ENCODE results near the gene RELL1.
"Not testable (repeated sequence)": the region's sequence is repeated elsewhere in the genome, so short reads cannot be mapped to it uniquely, and the experiment has no call there.

The RELL1 gene

DNA sequence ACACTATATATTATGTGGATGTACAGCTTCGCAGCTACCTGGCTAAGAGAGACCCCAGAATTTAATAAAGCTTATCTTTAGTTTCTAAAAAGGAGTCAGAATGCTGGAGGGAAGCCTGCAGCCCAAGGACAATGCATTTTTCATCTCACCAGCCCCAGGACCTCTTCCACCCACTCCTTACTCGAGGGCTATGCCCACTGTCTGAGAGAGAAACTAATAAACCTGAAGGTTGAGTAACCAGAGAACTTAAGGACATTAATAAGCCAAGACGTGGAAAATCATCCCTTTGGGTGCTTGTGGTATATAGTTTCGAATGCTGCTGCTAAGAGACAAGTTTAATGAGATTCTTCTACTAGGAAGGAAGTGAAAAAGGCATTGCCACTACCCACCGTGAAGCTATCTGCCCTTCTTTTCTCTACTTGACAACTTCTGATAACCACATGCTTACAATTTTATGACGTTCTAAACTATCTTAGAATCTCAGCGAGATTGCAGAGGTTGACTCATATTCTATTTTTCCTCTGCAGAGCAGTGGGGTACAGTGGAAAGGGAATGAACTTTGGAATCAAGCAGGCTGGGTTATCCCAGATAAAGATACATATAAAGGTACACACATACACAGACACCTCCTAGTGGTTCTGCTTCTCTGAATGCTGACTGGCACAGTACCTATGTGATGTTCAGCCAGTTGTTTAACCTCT lies 3.3 kb downstream of the RELL1 start:
- H3K36me3 Mint-ChIP-seq: peaks cover 4% of the 10 kb centered on the region
- H3K9me3 Mint-ChIP-seq (ENCODE audit: low read depth): no peaks in the 10 kb centered on the region
- peak overlapping the region; percentile 66 for H3K4me3 Mint-ChIP-seq
- H3K4me1 Mint-ChIP-seq (ENCODE audit: low read depth): peaks cover 50% of the 10 kb centered on the region
- peak overlapping the region; percentile 87 for H3K27ac Mint-ChIP-seq
- H3K27me3 Mint-ChIP-seq: no peaks in the 10 kb centered on the region

DNA sequence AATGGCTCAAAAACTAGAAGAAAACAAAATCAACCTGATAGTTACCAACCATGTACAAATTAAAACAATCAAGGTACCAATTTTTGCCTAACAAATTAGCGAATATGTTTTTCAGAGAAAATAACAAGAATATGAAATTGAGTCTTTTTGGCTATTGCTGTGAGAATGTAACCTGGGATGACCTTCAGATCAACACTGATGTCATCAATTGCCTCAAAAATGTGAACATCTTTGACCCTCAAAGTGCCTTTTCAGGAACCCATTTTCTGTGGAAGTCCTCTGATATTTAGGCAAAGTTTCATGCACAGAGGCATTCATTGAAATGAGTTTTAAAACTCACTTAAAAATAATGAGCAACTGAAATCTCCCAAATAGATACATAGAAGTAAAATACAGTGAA lies 6.1 kb downstream of the RELL1 start:
- no peak overlapping the region for H3K27ac Mint-ChIP-seq
- no peak overlapping the region for H3K4me3 Mint-ChIP-seq
- H3K36me3 Mint-ChIP-seq: peaks cover 12% of the 10 kb centered on the region
- no peaks in the 10 kb centered on the region for H3K27me3 Mint-ChIP-seq
- no peaks in the 10 kb centered on the region for H3K9me3 Mint-ChIP-seq (ENCODE audit: low read depth)
- H3K4me1 Mint-ChIP-seq (ENCODE audit: low read depth): peaks cover 71% of the 10 kb centered on the region

GRCh38 chr4:37679301-37679700 lies 6.9 kb downstream of the RELL1 start:
- Mint-ChIP-seq H3K36me3 (peaks cover 16% of the 10 kb centered on the region), H3K27me3 (no peaks in the 10 kb centered on the region), H3K4me3 (no peak overlapping the region), H3K27ac (no peak overlapping the region), H3K9me3 (ENCODE audit: low read depth) (no peaks in the 10 kb centered on the region), H3K4me1 (ENCODE audit: low read depth) (peaks cover 70% of the 10 kb centered on the region)

GRCh38 chr4:37678624-37679023 lies 7.6 kb downstream of the RELL1 start:
- Mint-ChIP-seq H3K4me1 (ENCODE audit: low read depth) (peaks cover 73% of the 10 kb centered on the region), H3K27ac (no peak overlapping the region), H3K27me3 (no peaks in the 10 kb centered on the region), H3K9me3 (ENCODE audit: low read depth) (no peaks in the 10 kb centered on the region), H3K36me3 (peaks cover 16% of the 10 kb centered on the region), H3K4me3 (no peak overlapping the region)

DNA sequence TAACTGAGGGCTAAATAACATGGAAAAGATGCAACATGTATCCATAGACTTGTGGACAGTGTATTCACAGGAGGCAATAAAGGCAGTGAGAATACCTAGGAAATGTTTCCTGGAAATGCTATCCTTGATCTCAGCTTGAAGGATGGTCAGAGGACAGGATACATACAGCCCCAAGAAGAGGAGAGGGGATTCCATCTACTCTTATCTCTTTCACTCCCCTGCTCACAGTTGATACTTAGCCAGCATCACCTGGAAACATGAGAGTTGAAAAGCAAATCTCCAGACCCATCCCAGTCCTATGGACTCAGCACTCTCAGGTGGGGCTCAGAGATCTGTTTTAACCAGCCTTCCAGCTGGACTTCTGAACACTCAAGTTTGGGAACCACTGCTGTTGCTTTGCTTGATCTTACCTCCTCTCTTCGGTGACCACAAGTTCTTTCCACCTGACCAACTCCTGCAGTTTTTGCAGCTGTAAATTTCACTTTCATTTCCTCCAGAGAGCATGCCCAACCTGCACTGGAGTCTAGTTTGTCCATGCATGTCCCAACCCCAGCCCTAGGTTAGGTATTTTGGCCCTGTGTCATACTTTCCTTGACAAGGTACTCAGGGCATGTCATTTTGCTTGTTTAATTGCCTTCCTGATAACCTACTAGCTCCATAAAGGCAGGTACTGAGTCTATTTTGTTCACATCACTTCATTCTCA lies 10.4 kb downstream of the RELL1 start:
- peak overlapping the region; percentile 29 for H3K27ac Mint-ChIP-seq
- H3K4me1 Mint-ChIP-seq (ENCODE audit: low read depth): peaks cover 73% of the 10 kb centered on the region
- H3K27me3 Mint-ChIP-seq: no peaks in the 10 kb centered on the region
- peaks cover 18% of the 10 kb centered on the region for H3K36me3 Mint-ChIP-seq
- H3K4me3 Mint-ChIP-seq: peak overlapping the region; percentile 79
- H3K9me3 Mint-ChIP-seq (ENCODE audit: low read depth): no peaks in the 10 kb centered on the region

- Mint-ChIP-seq H3K9me3 (ENCODE audit: low read depth) (no peaks in the 10 kb centered on the region), H3K4me3 (no peak overlapping the region), H3K4me1 (ENCODE audit: low read depth) (peaks cover 76% of the 10 kb centered on the region), H3K27ac (no peak overlapping the region), H3K36me3 (peaks cover 18% of the 10 kb centered on the region), H3K27me3 (no peaks in the 10 kb centered on the region)
These were observed 11.7 kb downstream of the RELL1 start for GRCh38 chr4:37674439-37674838.

DNA sequence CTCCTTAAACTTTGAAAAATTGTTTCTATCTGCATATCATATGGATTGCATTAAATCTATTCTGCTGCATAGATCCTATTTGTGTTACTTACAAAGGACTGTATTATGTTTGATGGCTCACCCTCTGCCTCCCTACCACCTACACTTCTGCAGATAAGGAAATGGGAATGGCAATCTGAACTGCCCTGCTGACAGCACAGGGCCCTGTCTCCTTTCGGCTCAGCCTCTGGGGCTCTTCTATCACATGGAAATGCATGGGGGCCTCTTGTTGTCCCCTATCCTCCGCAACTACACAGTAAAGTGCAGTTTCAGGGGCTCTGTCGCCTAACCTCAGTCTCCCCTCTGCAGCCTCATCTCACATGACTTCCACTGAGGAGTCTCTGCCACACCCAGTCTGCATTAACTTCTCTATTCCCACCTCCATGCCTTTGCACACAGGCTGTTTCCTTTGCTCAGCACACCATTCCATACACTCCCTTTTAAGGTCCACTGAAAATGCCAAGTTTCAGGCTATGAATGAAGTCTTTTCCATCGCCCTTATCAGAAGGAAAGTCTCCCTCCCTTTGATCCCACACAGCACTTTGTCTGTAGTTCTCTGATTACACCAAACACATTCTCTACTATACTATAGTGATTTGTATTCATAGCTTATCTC lies 12.5 kb downstream of the RELL1 start:
- peaks cover 18% of the 10 kb centered on the region for H3K36me3 Mint-ChIP-seq
- peaks cover 76% of the 10 kb centered on the region for H3K4me1 Mint-ChIP-seq (ENCODE audit: low read depth)
- H3K27ac Mint-ChIP-seq: no peak overlapping the region
- H3K27me3 Mint-ChIP-seq: no peaks in the 10 kb centered on the region
- H3K4me3 Mint-ChIP-seq: no peak overlapping the region
- no peaks in the 10 kb centered on the region for H3K9me3 Mint-ChIP-seq (ENCODE audit: low read depth)

DNA sequence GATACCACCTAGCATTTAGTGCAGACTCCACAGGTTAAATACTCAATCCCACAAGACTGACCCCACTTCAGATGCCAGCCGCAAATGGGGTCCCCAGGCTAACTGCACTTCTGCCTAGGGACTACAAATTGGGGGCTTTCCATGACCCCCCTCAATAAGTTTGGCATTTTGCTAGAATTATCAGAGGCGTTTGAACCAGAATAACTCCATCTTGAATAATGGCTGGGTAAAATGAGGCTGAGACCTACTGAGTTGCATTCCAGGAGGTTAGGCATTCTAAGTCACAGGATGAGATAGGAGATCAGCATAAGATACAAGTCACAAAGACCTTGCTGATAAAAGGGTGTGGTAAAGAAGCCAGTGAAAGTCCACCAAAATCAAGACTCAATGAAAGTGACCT lies 15.1 kb downstream of the RELL1 start:
- Mint-ChIP-seq H3K9me3 (ENCODE audit: low read depth) (no peaks in the 10 kb centered on the region), H3K27me3 (no peaks in the 10 kb centered on the region), H3K27ac (no peak overlapping the region), H3K4me1 (ENCODE audit: low read depth) (peaks cover 70% of the 10 kb centered on the region), H3K36me3 (peaks cover 13% of the 10 kb centered on the region), H3K4me3 (no peak overlapping the region)

- Mint-ChIP-seq H3K27me3 (no peaks in the 10 kb centered on the region), H3K9me3 (ENCODE audit: low read depth) (no peaks in the 10 kb centered on the region), H3K4me3 (no peak overlapping the region), H3K4me1 (ENCODE audit: low read depth) (peaks cover 70% of the 10 kb centered on the region), H3K27ac (no peak overlapping the region), H3K36me3 (peaks cover 11% of the 10 kb centered on the region)
These were observed 15.9 kb downstream of the RELL1 start for GRCh38 chr4:37670249-37670648.

DNA sequence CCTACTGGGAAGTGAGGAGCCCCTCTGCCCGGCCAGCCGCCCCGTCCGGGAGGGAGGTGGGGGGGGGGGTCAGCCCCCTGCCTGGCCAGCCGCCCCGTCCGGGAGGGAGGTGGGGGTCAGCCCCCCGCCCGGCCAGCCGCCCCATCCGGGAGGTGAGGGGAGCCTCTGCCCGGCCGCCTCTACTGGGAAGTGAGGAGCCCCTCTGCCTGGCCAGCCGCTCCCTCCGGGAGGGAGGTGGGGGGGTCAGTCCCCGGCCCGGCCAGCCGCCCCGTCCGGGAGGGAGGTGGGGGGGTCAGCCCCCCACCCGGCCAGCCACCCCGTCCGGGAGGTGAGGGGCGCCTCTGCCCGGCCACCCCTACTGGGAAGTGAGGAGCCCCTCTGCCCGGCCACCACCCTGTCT lies 17.1 kb downstream of the RELL1 start:
- not testable (repeated sequence) for H3K4me3 Mint-ChIP-seq; H3K27me3 Mint-ChIP-seq; H3K9me3 Mint-ChIP-seq (ENCODE audit: low read depth); H3K36me3 Mint-ChIP-seq; H3K27ac Mint-ChIP-seq
- H3K4me1 Mint-ChIP-seq (ENCODE audit: low read depth): peaks cover 69% of the 10 kb centered on the region

DNA sequence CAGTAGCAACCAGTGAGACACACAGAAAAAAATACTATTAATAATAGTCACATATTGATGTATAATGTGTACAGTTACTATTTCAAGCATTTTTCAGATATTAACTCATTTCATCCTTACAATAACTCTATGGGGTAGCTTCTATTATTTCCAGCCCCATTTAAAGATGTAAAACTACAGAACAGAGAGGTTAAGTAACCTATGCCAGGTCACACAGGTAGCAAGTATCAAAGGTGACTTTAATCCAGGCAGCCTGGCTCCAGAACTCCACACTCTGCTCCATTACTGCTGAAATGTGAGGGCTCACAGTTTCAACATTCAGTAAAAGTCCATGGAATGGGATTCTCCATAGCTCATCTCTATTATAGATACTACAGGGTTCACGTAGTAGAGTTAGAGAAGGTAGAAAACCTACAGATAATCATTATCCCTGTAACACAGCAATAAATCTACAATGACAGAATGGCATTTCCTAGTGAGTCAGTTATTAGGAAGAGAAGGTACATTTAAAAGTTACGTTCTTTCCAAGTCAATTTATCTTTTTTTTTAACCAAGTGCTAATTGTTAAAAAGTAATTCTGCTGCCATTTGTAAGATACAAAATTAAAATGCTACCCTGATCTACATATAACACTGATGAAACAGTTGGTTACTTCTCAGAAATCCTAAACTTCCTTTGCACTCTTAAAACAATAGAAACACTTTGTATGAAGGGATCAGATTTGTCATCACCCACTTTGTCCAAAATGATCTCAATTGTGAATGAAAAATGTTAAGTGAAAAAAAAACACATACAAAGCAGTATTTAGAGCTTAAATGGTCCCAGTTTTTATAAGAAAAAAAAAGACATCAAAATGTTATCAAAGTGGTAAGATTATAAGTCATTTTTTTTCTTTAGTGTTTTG lies 18.7 kb downstream of the RELL1 start:
- Mint-ChIP-seq H3K27me3 (no peaks in the 10 kb centered on the region), H3K36me3 (peaks cover 5% of the 10 kb centered on the region), H3K4me1 (ENCODE audit: low read depth) (peaks cover 68% of the 10 kb centered on the region), H3K27ac (no peak overlapping the region), H3K9me3 (ENCODE audit: low read depth) (no peaks in the 10 kb centered on the region), H3K4me3 (peak overlapping the region; percentile 44)

DNA sequence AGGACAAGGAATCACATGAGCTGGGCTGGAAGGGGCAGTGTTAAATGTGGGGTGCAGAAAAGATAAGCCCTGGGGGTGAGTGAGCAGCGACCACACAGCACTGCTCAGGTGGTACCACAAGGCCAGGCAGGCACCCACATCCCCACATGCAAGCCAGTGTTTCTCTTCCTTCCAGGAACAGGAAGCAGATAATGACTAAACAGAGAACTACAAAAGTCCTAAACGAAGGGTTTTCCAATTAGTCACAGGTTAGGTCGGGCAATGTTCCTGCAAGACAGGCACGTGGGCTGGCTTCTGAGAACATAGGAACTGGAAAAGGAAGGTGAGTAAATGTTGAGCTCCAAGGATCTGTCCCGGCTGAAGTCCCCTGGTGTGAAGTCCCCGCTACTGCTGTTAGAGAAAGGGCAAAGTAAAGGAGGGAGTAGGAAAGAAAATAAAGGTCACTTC lies 19.5 kb downstream of the RELL1 start:
- Mint-ChIP-seq H3K36me3 (peaks cover 5% of the 10 kb centered on the region), H3K4me1 (ENCODE audit: low read depth) (peaks cover 65% of the 10 kb centered on the region), H3K27ac (peak overlapping the region; percentile 24), H3K9me3 (ENCODE audit: low read depth) (no peaks in the 10 kb centered on the region), H3K4me3 (peak overlapping the region; percentile 44), H3K27me3 (no peaks in the 10 kb centered on the region)

- Mint-ChIP-seq H3K4me3 (peak overlapping the region; percentile 10), H3K27me3 (no peaks in the 10 kb centered on the region), H3K36me3 (peaks cover 5% of the 10 kb centered on the region), H3K27ac (peak overlapping the region; percentile 41), H3K4me1 (ENCODE audit: low read depth) (peaks cover 60% of the 10 kb centered on the region), H3K9me3 (ENCODE audit: low read depth) (no peaks in the 10 kb centered on the region)
These were observed 20.5 kb downstream of the RELL1 start for GRCh38 chr4:37665333-37666320.

GRCh38 chr4:37664696-37665095 lies 21.5 kb downstream of the RELL1 start:
- Mint-ChIP-seq H3K4me1 (ENCODE audit: low read depth) (peaks cover 63% of the 10 kb centered on the region), H3K27ac (no peak overlapping the region), H3K9me3 (ENCODE audit: low read depth) (no peaks in the 10 kb centered on the region)

More at GRCh38 chr4:37664696-37665095, 21.5 kb downstream of the RELL1 start:
- Mint-ChIP-seq H3K4me3 (no peak overlapping the region), H3K27me3 (no peaks in the 10 kb centered on the region), H3K36me3 (peaks cover 8% of the 10 kb centered on the region)
